ACC112 (cell line): ENCODE data around the gene SPACA5B.
"Not testable (repeated sequence)": the region's sequence is repeated elsewhere in the genome, so short reads cannot be mapped to it uniquely, and the experiment has no call there.

ENCODE experiments used
- H2AFZ ChIP-seq: fragments of 200-600 bp; sonication (generic); one replicate; pipeline ENCODE4 v1.6.0; 2017; ENCODE audit warnings: antibody characterized with exemption, low read length; ENCODE audit not compliant: unreplicated experiment
- H3K27ac ChIP-seq: fragments of 200-600 bp; sonication (generic); 2 replicates; pipeline ENCODE4 v1.5.1; 2014; ENCODE audit warnings: low read depth, mild to moderate bottlenecking, antibody characterized with exemption, low read length, moderate library complexity
- H3K27me3 ChIP-seq: fragments of 200-600 bp; sonication (generic); 2 replicates; pipeline ENCODE4 v1.6.1; 2014; ENCODE audit warnings: mild to moderate bottlenecking, antibody characterized with exemption, low read length, moderate library complexity, mixed read lengths; ENCODE audit not compliant: insufficient read depth
- H3K36me3 ChIP-seq: fragments of 200-600 bp; sonication (generic); 2 replicates; pipeline ENCODE4 v1.6.1; 2016; ENCODE audit warnings: mild to moderate bottlenecking, antibody characterized with exemption, low read length, moderate library complexity, mixed read lengths; ENCODE audit not compliant: insufficient read depth
- H3K4me1 ChIP-seq: fragments of 200-600 bp; sonication (generic); one replicate; pipeline ENCODE4 v1.6.1; 2016; ENCODE audit warnings: low read length, mixed read lengths; ENCODE audit not compliant: insufficient read depth, unreplicated experiment, control insufficient read depth
- H3K4me3 ChIP-seq: fragments of 200-600 bp; sonication (generic); 2 replicates; pipeline ENCODE4 v1.5.1; 2014; ENCODE audit warnings: mild to moderate bottlenecking, low read depth, low read length
- H3K79me2 ChIP-seq: fragments of 200-600 bp; sonication (generic); one replicate; pipeline ENCODE4 v1.6.0; 2016; ENCODE audit warnings: low read length; ENCODE audit not compliant: control insufficient read depth, unreplicated experiment, insufficient read depth

The SPACA5B gene

DNA sequence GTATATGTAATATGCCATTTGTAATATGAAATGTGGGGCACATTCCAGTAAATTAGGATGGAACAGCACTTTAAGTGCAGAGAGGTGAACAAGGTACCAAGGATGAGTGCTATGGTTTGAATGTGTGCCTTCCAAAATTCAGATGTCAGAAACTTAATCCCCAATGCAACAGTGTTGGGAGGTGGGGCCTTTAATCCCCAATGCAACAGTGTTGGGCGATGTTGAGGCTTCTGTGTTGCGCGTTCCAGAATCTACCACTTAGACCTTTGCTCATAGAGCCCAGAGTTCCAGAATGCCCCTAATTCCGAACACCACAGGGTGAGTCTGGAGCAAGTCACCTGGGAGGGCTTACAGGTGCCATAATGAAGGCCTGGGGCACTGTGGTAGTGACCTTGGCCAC lies at the start of gene SPACA5B:
Gene SPACA5B (plus strand): TSS at position 301 of the 400 bp plus-strand sequence. CDS start 62 bp downstream, at position 363.
- not testable (repeated sequence) for H3K27me3 ChIP-seq, H3K36me3 ChIP-seq, H3K4me3 ChIP-seq, H3K79me2 ChIP-seq, H3K4me1 ChIP-seq, H3K27ac ChIP-seq, H2AFZ ChIP-seq

DNA sequence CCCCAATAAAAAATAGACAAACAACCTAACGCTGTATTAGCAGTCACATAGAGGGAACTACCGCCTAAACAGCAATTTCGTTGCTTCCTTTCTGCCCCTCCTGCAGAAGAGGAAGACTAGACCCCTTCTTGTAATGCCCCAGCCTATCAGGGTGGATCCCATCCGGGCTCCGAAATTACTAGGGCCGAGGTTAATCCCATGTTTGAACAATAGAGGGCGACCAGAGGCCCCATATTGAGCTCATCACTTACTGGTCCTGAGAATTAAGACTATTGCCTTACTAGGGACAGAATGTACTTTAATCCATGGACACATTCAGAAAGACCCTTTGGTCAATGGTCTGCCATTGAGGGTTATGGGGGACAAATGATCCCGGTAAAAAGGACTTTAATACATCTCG lies 47.2 kb upstream of the SPACA5B start:
- no peaks in the 10 kb centered on the region for H3K4me1 ChIP-seq
- no peaks in the 10 kb centered on the region for H3K27me3 ChIP-seq
- no peak overlapping the region for H3K4me3 ChIP-seq
- no peaks in the 10 kb centered on the region for H3K79me2 ChIP-seq
- H3K36me3 ChIP-seq: no peaks in the 10 kb centered on the region
- H3K27ac ChIP-seq: no peak overlapping the region
- no peak overlapping the region for H2AFZ ChIP-seq

- no peak overlapping the region for H3K4me3 ChIP-seq
- H3K27ac ChIP-seq: no peak overlapping the region
- no peak overlapping the region for H2AFZ ChIP-seq
- no peaks in the 10 kb centered on the region for H3K79me2 ChIP-seq
- no peaks in the 10 kb centered on the region for H3K27me3 ChIP-seq
- no peaks in the 10 kb centered on the region for H3K4me1 ChIP-seq
- H3K36me3 ChIP-seq: no peaks in the 10 kb centered on the region
Measured at GRCh38 chrX:48083706-48084105, 46.7 kb upstream of the SPACA5B start.

DNA sequence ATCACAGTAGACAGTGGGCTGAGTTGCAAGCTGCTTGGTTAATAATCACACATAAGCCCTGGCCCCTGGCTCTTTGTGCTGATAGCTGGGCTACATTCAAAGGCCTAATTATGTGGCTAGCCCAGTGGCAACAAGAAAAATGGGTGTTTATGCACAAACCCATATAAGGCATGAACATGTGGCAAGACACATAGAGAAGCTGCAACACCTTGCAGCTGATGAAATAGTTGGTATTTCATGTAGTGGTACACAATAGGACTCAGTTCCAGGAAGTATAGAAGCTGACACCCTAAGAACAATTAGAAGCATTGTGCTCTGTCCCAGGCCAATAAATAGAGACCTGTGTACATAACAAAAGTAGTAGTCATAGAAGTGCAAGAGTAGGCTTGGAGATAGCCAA lies 44.3 kb upstream of the SPACA5B start:
- no peaks in the 10 kb centered on the region for H3K79me2 ChIP-seq
- no peaks in the 10 kb centered on the region for H3K4me1 ChIP-seq
- 0 out of 2 replicates have a peak, but pooled peaks cover 4% of the 10 kb centered on the region for H3K27me3 ChIP-seq
- no peaks in the 10 kb centered on the region for H3K36me3 ChIP-seq
- no peak overlapping the region for H3K27ac ChIP-seq
- H2AFZ ChIP-seq: no peak overlapping the region
- no peak overlapping the region for H3K4me3 ChIP-seq

DNA sequence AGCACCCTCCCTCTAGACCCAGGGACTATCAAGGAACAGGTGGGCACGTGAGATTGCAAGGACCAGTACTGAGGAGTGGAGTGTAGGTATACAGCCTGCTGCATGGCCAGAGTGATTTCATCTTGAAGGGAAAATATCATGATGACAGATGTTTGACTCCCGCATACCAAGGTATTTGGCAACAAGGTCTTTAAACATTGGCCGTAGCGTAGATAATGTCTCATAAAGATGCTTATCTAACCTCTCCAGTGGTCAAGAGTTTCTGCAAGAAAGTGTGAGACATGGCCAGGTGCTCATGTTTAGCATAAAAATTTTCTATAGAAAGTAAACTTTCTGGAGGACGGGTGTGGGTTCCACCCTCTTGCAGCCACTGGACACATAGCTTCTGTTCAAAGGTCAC lies 40.3 kb upstream of the SPACA5B start:
- Histone ChIP-seq H2AFZ (no peak overlapping the region), H3K27me3 (0 out of 2 replicates have a peak, but pooled peaks cover 4% of the 10 kb centered on the region), H3K27ac (no peak overlapping the region), H3K79me2 (no peaks in the 10 kb centered on the region), H3K4me1 (no peaks in the 10 kb centered on the region), H3K36me3 (no peaks in the 10 kb centered on the region), H3K4me3 (no peak overlapping the region)

- H3K27me3 ChIP-seq: not testable (repeated sequence)
Measured at GRCh38 chrX:48092558-48092957, 37.9 kb upstream of the SPACA5B start.

DNA sequence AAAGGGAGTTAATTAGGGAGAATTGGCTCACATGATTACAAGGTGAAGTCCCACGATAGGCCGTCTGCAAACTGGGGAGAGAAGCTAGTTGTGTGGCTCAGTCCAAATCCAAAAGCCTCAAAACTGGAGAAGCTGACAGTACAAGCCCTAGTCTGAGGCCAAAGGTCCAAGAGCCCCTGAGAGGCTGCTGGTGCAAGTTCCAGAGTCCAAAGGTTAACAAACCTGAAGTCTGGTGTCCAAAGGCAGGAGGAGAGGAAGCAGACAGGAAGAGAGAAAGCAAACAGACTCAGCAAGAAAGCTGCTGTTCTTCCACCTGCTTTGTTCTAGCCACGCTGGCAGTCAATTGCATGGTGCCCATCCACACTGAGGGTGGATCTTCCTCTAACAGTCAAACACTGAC lies 29.0 kb upstream of the SPACA5B start:
- H3K79me2 ChIP-seq: no peaks in the 10 kb centered on the region

More at GRCh38 chrX:48092558-48092957, 37.9 kb upstream of the SPACA5B start:
- H3K4me3 ChIP-seq, H3K79me2 ChIP-seq, H2AFZ ChIP-seq, H3K4me1 ChIP-seq, H3K27ac ChIP-seq, H3K36me3 ChIP-seq: not testable (repeated sequence)

GRCh38 chrX:48102874-48103374 lies 27.5 kb upstream of the SPACA5B start:
- Histone ChIP-seq H3K27ac (no peak overlapping the region), H3K4me3 (no peak overlapping the region), H3K27me3 (no peaks in the 10 kb centered on the region), H3K36me3 (no peaks in the 10 kb centered on the region), H3K79me2 (no peaks in the 10 kb centered on the region), H3K4me1 (no peaks in the 10 kb centered on the region), H2AFZ (no peak overlapping the region)

More for the DNA sequence above, 29.0 kb upstream of the SPACA5B start:
- no peaks in the 10 kb centered on the region for H3K4me1 ChIP-seq
- no peaks in the 10 kb centered on the region for H3K27me3 ChIP-seq
- no peak overlapping the region for H2AFZ ChIP-seq
- H3K36me3 ChIP-seq: no peaks in the 10 kb centered on the region
- no peak overlapping the region for H3K4me3 ChIP-seq
- no peak overlapping the region for H3K27ac ChIP-seq

DNA sequence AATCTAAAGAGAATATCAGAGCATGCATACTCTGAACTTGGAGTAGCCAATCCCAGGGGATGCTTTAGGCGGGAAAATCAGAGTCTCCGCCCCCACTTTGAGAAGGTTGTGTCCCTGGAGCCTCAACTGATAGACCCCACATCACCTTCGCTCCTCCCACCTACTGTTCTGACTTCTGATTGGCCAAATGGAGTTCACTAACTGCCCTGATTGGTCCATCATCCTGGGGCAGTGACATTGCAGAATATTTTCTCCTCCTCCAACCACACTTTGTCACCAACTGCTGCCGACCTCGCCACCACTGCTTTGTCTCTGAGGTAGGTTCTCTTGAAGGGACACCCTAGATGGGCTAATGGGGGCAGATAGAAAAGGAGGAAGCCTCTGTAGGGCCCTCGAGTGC lies 22.7 kb upstream of the SPACA5B start:
- no peak overlapping the region for H2AFZ ChIP-seq

DNA sequence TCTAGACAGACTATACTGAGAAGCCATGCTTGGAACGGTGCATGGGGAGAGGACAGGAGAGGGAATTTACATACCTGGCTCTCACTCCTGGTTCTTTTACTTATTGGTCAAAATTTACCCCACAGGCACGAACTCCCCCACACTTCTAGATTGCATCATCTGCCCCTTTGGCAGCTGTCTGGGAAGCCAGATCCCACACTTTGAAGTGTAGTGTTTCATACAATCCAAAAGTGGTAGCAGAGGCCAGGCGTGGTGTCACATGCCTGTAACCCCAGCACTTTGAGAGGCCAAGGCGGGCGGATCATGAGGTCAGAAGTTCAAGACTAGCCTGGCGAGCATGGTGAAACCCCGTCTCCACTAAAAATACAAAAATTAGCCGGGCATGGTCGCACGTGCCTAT lies 5.1 kb upstream of the SPACA5B start:
- not testable (repeated sequence) for H3K27me3 ChIP-seq, H3K4me1 ChIP-seq, H3K4me3 ChIP-seq, H3K36me3 ChIP-seq, H3K27ac ChIP-seq, H2AFZ ChIP-seq, H3K79me2 ChIP-seq

More for the DNA sequence above, 22.7 kb upstream of the SPACA5B start:
- no peak overlapping the region for H3K27ac ChIP-seq
- H3K36me3 ChIP-seq: no peaks in the 10 kb centered on the region
- no peaks in the 10 kb centered on the region for H3K4me1 ChIP-seq
- H3K4me3 ChIP-seq: no peak overlapping the region
- H3K79me2 ChIP-seq: no peaks in the 10 kb centered on the region
- no peaks in the 10 kb centered on the region for H3K27me3 ChIP-seq

GRCh38 chrX:48132308-48132844 lies 1.9 kb downstream of the SPACA5B start:
- not testable (repeated sequence) for H2AFZ ChIP-seq, H3K27me3 ChIP-seq, H3K36me3 ChIP-seq, H3K4me3 ChIP-seq, H3K4me1 ChIP-seq, H3K27ac ChIP-seq, H3K79me2 ChIP-seq
